GM03348 (cell line): Measurements from ENCODE around the gene PSENEN.
A peak's percentile ranks its signal among the peaks of the same experiment; 100 is the strongest.

Experiments
- DNase-seq: peaks from one replicate; pipeline ENCODE4 v3.0.0; 2012; ENCODE audit warnings: low spot score

PSENEN gene

GRCh38 chr19:35745328-35746086 lies at the start of gene PSENEN, which contains the start of gene U2AF1L4:
Gene PSENEN, plus strand, starts transcription at chr19:35745651. Its CDS starts 280 bp downstream, at chr19:35745931.
Gene U2AF1L4, minus strand, starts transcription at chr19:35745418. Its CDS starts 27 bp downstream, at chr19:35745391.
- DNase-seq = peak; percentile 96

- DNase-seq = no peak
Measured at GRCh38 chr19:35695895-35696422, 49.5 kb upstream of the PSENEN start.

- DNase-seq = no peak
Measured at GRCh38 chr19:35696835-35697234, 48.6 kb upstream of the PSENEN start.

GRCh38 chr19:35702223-35703012 lies 43.0 kb upstream of the PSENEN start:
- peak; percentile 98 for DNase-seq

GRCh38 chr19:35703343-35703742 lies 42.1 kb upstream of the PSENEN start:
- no peak for DNase-seq

- peak; percentile 78 for DNase-seq
Measured at GRCh38 chr19:35704218-35704617, 41.2 kb upstream of the PSENEN start, which contains the start of gene ZBTB32. Gene ZBTB32, plus strand, starts transcription at chr19:35704558. Its CDS starts 10,069 bp downstream, at chr19:35714627.

- DNase-seq = no peak
Measured at GRCh38 chr19:35708391-35708790, 37.1 kb upstream of the PSENEN start.

GRCh38 chr19:35710784-35711723 lies 34.4 kb upstream of the PSENEN start:
- DNase-seq = no peak

GRCh38 chr19:35712567-35713505 lies 32.6 kb upstream of the PSENEN start:
- no peak for DNase-seq

GRCh38 chr19:35713506-35713850 lies 32.0 kb upstream of the PSENEN start:
- DNase-seq = no peak

GRCh38 chr19:35713904-35714495 lies 31.5 kb upstream of the PSENEN start:
- DNase-seq = no peak

GRCh38 chr19:35714601-35715354 lies 30.7 kb upstream of the PSENEN start:
- DNase-seq = no peak

GRCh38 chr19:35715355-35715809 lies 30.1 kb upstream of the PSENEN start:
- DNase-seq = no peak

GRCh38 chr19:35715981-35716800 lies 29.3 kb upstream of the PSENEN start:
- DNase-seq = peak; percentile 81

- peak; percentile 98 for DNase-seq
Measured at GRCh38 chr19:35716801-35717664, 28.4 kb upstream of the PSENEN start.

GRCh38 chr19:35717665-35718344 lies 27.6 kb upstream of the PSENEN start, which contains the start of gene KMT2B:
Gene KMT2B, plus strand, starts transcription at chr19:35718003. Its CDS starts 16 bp downstream, at chr19:35718019.
- peak; percentile 98 for DNase-seq
